Keratinocyte (primary cell): ENCODE data around the gene PLEKHA6. TPM values are rescaled to one million over a fixed set of nuclear protein-coding genes. Genes with fewer than 3 reads are reported as not detected.
"Not testable (repeated sequence)": the region's sequence is repeated elsewhere in the genome, so short reads cannot be mapped to it uniquely, and the experiment has no call there.

Experiments
- DNase-seq: peaks from one replicate; pipeline ENCODE4 v3.0.0-alpha.2; 2011; ENCODE audit warnings: low read depth, missing footprints, low spot score
- FAIRE-seq: peaks from 2 replicates; lab custom pipeline; 2011; peaks lifted over from hg19 to GRCh38; lab: Jason Lieb, UNC
- H2AFZ ChIP-seq: 2 replicates; pipeline ENCODE4 v1.6.0; 2012; ENCODE audit warnings: low read length, control low read depth, inconsistent platforms; ENCODE audit not compliant: control insufficient read depth
- H3K27ac ChIP-seq: 2 replicates; pipeline ENCODE4 v1.5.1; 2011; ENCODE audit warnings: low read length; ENCODE audit not compliant: control insufficient read depth, insufficient read depth
- H3K27me3 ChIP-seq: 3 replicates; pipeline ENCODE4 v1.6.0; 2011; ENCODE audit warnings: low read length; ENCODE audit not compliant: control insufficient read depth, insufficient read depth; ENCODE audit errors: extremely low read depth
- H3K36me3 ChIP-seq, 2 experiments: 2 replicates in 1 of 2; 3 replicates in 1 of 2; pipeline ENCODE4 v1.5.1; 2011; ENCODE audit warnings: low read length in 2 of 2, mild to moderate bottlenecking in 1 of 2; ENCODE audit not compliant: control insufficient read depth in 2 of 2, insufficient read depth in 2 of 2; ENCODE audit errors: extremely low read depth in 1 of 2
- H3K4me1 ChIP-seq: 3 replicates; pipeline ENCODE4 v1.5.1; 2011; ENCODE audit warnings: low read length; ENCODE audit not compliant: control insufficient read depth, insufficient read depth; ENCODE audit errors: extremely low read depth
- H3K4me2 ChIP-seq: 3 replicates; pipeline ENCODE4 v1.6.0; 2011; ENCODE audit warnings: low read depth, low read length; ENCODE audit not compliant: control insufficient read depth, insufficient read depth; ENCODE audit errors: extremely low read depth
- H3K4me3 ChIP-seq, 3 experiments: fragments of 200-600 bp in 1 of 3; sonication (generic) in 1 of 3; 2 replicates in 2 of 3; 3 replicates in 1 of 3; pipeline ENCODE4 v1.5.1; 2011 to 2016; ENCODE audit warnings: low read length in 3 of 3, mild to moderate bottlenecking in 3 of 3, control low read depth in 2 of 3, inconsistent platforms in 1 of 3, low read depth in 1 of 3, mixed read lengths in 1 of 3, mixed run types in 1 of 3, moderate library complexity in 1 of 3; ENCODE audit not compliant: control insufficient read depth in 2 of 3, insufficient read depth in 2 of 3; ENCODE audit errors: extremely low read depth in 1 of 3
- H3K79me2 ChIP-seq: 2 replicates; pipeline ENCODE4 v1.6.0; 2012; ENCODE audit warnings: low read length; ENCODE audit not compliant: control insufficient read depth, insufficient read depth
- H3K9ac ChIP-seq: 3 replicates; pipeline ENCODE4 v1.6.0; 2011; ENCODE audit warnings: low read length; ENCODE audit not compliant: control insufficient read depth, insufficient read depth; ENCODE audit errors: extremely low read depth
- H3K9me1 ChIP-seq: 3 replicates; pipeline ENCODE4 v1.6.0; 2011; ENCODE audit warnings: low read length; ENCODE audit not compliant: control insufficient read depth, insufficient read depth; ENCODE audit errors: extremely low read depth
- H3K9me3 ChIP-seq: 2 replicates; pipeline ENCODE4 v1.5.1; 2012; ENCODE audit warnings: low read depth, low read length; ENCODE audit not compliant: control insufficient read depth
- H4K20me1 ChIP-seq: 3 replicates; pipeline ENCODE4 v1.6.0; 2011; ENCODE audit warnings: low read length; ENCODE audit not compliant: control insufficient read depth, insufficient read depth; ENCODE audit errors: extremely low read depth
- EZH2 ChIP-seq: IDR thresholded peaks from one replicate; pipeline ENCODE4 v1.6.1; 2012; ENCODE audit warnings: inconsistent platforms, mild to moderate bottlenecking, low read length, moderate library complexity
- dilution Hi-C: fragments of 300-500 bp; cut with MboI; formaldehyde crosslinking; loops from one replicate; pipeline ENCODE4 v1.7.0; 2020; ENCODE audit warnings: low sequenced_read_pairs; ENCODE audit not compliant: extremely low pct_ligation_motif_present
- polyA plus RNA-seq, 5 experiments: library from polyadenylated mRNA; depleted of rRNA in 3 of 5; stranded (reverse) in 3 of 5; stranded (forward) in 1 of 5; unstranded in 1 of 5; fragments of >200 nt; gene quantifications; 1 replicate in 1 of 5; 2 replicates in 3 of 5; 3 replicates in 1 of 5; pipeline versions ENCODE4 v1.2.1 to v1.2.3, GENCODE V29; 2011 to 2012; ENCODE audit warnings: missing spikeins in 2 of 5, low read depth in 1 of 5, low replicate concordance in 1 of 5
- TF ChIP-seq, protein P1 (sequence below), 3 experiments: IDR thresholded peaks in 1 of 3; conservative IDR thresholded peaks in 1 of 3; optimal IDR thresholded peaks in 1 of 3; 2 replicates in 2 of 3; 3 replicates in 1 of 3; pipeline versions ENCODE3 to v1.5.1; 2011; ENCODE audit warnings: low read length in 3 of 3, mild to moderate bottlenecking in 3 of 3, moderate library complexity in 2 of 3, control low read depth in 1 of 3, inconsistent platforms in 1 of 3; ENCODE audit not compliant: insufficient read depth in 2 of 3; ENCODE audit errors: extremely low read depth in 1 of 3

PLEKHA6 gene
- polyA plus RNA-seq, 1 donor (not counting 4 experiments of a cell fraction or from before 2014, with no cell fraction given): 1.5 TPM

GRCh38 chr1:204313675-204314074 lies 46.1 kb downstream of the PLEKHA6 start:
- Histone ChIP-seq H3K9ac (no peak overlapping the region), H3K36me3 (no peaks in the 10 kb centered on the region), H3K79me2 (no peaks in the 10 kb centered on the region), H3K27me3 (no peaks in the 10 kb centered on the region), H4K20me1 (no peaks in the 10 kb centered on the region), H2AFZ (no peak overlapping the region), H3K9me3 (no peaks in the 10 kb centered on the region), H3K4me3 (no peak overlapping the region), H3K4me1 (peaks cover under 1% of the 10 kb centered on the region), H3K9me1 (no peaks in the 10 kb centered on the region), H3K27ac (no peak overlapping the region), H3K4me2 (no peak overlapping the region)
- DNase-seq (no peak), FAIRE-seq (no peak)
- TF ChIP-seq, protein P1, sequence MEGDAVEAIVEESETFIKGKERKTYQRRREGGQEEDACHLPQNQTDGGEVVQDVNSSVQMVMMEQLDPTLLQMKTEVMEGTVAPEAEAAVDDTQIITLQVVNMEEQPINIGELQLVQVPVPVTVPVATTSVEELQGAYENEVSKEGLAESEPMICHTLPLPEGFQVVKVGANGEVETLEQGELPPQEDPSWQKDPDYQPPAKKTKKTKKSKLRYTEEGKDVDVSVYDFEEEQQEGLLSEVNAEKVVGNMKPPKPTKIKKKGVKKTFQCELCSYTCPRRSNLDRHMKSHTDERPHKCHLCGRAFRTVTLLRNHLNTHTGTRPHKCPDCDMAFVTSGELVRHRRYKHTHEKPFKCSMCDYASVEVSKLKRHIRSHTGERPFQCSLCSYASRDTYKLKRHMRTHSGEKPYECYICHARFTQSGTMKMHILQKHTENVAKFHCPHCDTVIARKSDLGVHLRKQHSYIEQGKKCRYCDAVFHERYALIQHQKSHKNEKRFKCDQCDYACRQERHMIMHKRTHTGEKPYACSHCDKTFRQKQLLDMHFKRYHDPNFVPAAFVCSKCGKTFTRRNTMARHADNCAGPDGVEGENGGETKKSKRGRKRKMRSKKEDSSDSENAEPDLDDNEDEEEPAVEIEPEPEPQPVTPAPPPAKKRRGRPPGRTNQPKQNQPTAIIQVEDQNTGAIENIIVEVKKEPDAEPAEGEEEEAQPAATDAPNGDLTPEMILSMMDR (optimal IDR thresholded peaks at IDR 0.05 in 1 of 3, IDR thresholded peaks at IDR 0.05 in 1 of 3, conservative IDR thresholded peaks at IDR 0.05 in 1 of 3; ENCODE audit: extremely low read depth in 1 of 3, insufficient read depth in 2 of 3, low read length in 3 of 3): no peak
- no peak for TF ChIP-seq EZH2
- dilution Hi-C loops: no loop called here

- DNase-seq, H2AFZ ChIP-seq, H3K9ac ChIP-seq, H3K9me1 ChIP-seq, H3K36me3 ChIP-seq, H3K4me3 ChIP-seq, H3K9me3 ChIP-seq, H3K27me3 ChIP-seq, H3K4me1 ChIP-seq, H3K4me2 ChIP-seq, H3K79me2 ChIP-seq, H4K20me1 ChIP-seq, FAIRE-seq, dilution Hi-C loops, H3K27ac ChIP-seq: not testable (repeated sequence)
These were observed 48.8 kb downstream of the PLEKHA6 start for GRCh38 chr1:204310970-204311369.

GRCh38 chr1:204308023-204308628 lies 51.6 kb downstream of the PLEKHA6 start:
- Histone ChIP-seq H2AFZ (no peak overlapping the region), H3K27me3 (no peaks in the 10 kb centered on the region)

More at GRCh38 chr1:204308023-204308628, 51.6 kb downstream of the PLEKHA6 start:
- H3K9me1 ChIP-seq: no peaks in the 10 kb centered on the region
- H3K9ac ChIP-seq: no peak overlapping the region
- dilution Hi-C loops: no loop called here
- H3K36me3 ChIP-seq: no peaks in the 10 kb centered on the region
- H3K4me2 ChIP-seq: no peak overlapping the region
- FAIRE-seq: peak; percentile 9
- peaks cover 18% of the 10 kb centered on the region for H3K4me1 ChIP-seq
- H4K20me1 ChIP-seq: no peaks in the 10 kb centered on the region
- no peak for TF ChIP-seq EZH2
- TF ChIP-seq, protein P1 (optimal IDR thresholded peaks at IDR 0.05 in 1 of 3, IDR thresholded peaks at IDR 0.05 in 1 of 3, conservative IDR thresholded peaks at IDR 0.05 in 1 of 3; ENCODE audit: extremely low read depth in 1 of 3, insufficient read depth in 2 of 3, low read length in 3 of 3): no peak
- DNase-seq: no peak
- H3K79me2 ChIP-seq: no peaks in the 10 kb centered on the region
- no peak overlapping the region for H3K4me3 ChIP-seq
- no peak overlapping the region for H3K27ac ChIP-seq
- no peaks in the 10 kb centered on the region for H3K9me3 ChIP-seq
